Cardiac muscle cell (in vitro differentiated cells and primary cell): ENCODE measurements around the gene SUCLA2. TPM values are rescaled to one million over a fixed set of nuclear protein-coding genes. Genes with fewer than 3 reads are reported as not detected.
A peak's percentile ranks its signal among the peaks of the same experiment; 100 is the strongest.

Source experiments
- DNase-seq, 2 donors: peaks; one replicate each; pipeline versions ENCODE4 v3.0.0 to v3.0.0-alpha.2; 2010 to 2017; ENCODE audit warnings: low read depth in 1 of 2, low spot score in 1 of 2
- H3K27ac ChIP-seq: fragments of 200-600 bp; sonication (generic); 2 replicates; pipeline ENCODE4 v1.5.1; 2016
- H3K27me3 ChIP-seq: fragments of 200-600 bp; sonication (generic); 2 replicates; pipeline ENCODE4 v1.6.0; 2016; ENCODE audit warnings: control low read depth
- H3K36me3 ChIP-seq: fragments of 200-600 bp; sonication (generic); 2 replicates; pipeline ENCODE4 v1.5.1; 2016; ENCODE audit warnings: control low read depth
- H3K4me1 ChIP-seq: fragments of 200-600 bp; sonication (generic); 2 replicates; pipeline ENCODE4 v1.8.1; 2017; ENCODE audit warnings: low read depth, mild to moderate bottlenecking, mixed run types
- H3K4me3 ChIP-seq: fragments of 200-600 bp; sonication (generic); 2 replicates; pipeline ENCODE4 v1.5.1; 2016; ENCODE audit warnings: mild to moderate bottlenecking
- H3K9me3 ChIP-seq: fragments of 200-600 bp; sonication (generic); 2 replicates; pipeline ENCODE4 v1.5.1; 2017; ENCODE audit warnings: low read depth, mild to moderate bottlenecking, control low read depth
- polyA plus RNA-seq: library from polyadenylated mRNA; unstranded; fragments of >200 nt; fragmentation: Nextera tagmentation; extraction: Ambion mirVana; gene quantifications from 2 replicates; pipeline ENCODE4 v1.2.1, GENCODE V29; 2016
- total RNA-seq: library from RNA; depleted of rRNA; stranded (reverse); fragments of >200 nt; gene quantifications from 2 replicates; pipeline ENCODE4 v1.2.3, GENCODE V29; 2016
- TF ChIP-seq, protein P1 (sequence below): IDR thresholded peaks from 2 replicates; pipeline ENCODE4 v1.5.1; 2012; ENCODE audit warnings: low read depth, mild to moderate bottlenecking, low read length

Gene SUCLA2
- total RNA-seq (58.9 and 74.1 TPM in 2 replicates), polyA plus RNA-seq (130 and 161 TPM in 2 replicates)

DNA sequence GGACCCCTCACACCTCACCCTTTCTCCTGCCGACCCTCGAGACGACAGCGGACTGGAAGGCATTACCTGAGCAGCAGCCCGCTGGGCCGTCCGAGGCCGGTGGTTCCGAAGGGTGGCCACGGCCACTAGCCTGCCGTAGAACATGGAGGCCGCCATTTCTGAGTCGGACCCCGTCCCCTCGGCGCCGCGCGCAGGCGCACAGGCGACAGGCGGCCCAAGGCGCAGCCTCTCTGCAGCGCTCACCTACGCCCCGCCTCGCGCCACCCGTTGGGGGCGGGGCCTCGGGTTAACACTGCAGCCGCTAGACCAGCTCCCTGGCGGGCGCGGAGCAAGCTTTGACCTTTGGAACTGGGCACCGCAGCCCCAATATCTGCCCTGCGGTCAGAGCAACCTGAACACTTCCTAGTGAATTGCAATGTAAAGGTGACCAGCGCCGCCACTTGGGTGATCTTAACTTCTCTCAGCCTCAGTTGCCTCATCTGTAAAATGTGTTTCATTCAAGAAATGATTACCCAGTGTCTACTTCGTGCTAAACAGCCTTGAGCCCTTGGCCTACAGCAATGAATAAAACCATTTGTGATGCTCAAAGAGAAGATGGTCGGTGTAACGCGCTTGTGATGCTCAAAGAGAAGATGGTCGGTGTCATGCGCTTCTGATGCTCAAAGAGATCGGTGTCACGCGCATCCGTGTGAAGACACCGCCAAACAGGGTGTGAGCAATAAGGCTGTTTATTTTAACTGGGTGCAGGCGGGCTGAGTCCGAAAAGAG, at the start of gene SUCLA2:
SUCLA2 (minus strand) TSS at position 160 of the 768 bp plus-strand sequence; CDS start at position 156, 4 bp downstream.
- Histone ChIP-seq H3K4me3 (peak within 1 kb of the TSS; percentile 88), H3K27me3 (no peaks in the 10 kb centered on the region), H3K4me1 (peaks cover 14% of the 10 kb centered on the region), H3K27ac (peak within 1 kb of the TSS; percentile 85), H3K36me3 (no peaks in the 10 kb centered on the region), H3K9me3 (no peaks in the 10 kb centered on the region)
- TF ChIP-seq, protein P1, sequence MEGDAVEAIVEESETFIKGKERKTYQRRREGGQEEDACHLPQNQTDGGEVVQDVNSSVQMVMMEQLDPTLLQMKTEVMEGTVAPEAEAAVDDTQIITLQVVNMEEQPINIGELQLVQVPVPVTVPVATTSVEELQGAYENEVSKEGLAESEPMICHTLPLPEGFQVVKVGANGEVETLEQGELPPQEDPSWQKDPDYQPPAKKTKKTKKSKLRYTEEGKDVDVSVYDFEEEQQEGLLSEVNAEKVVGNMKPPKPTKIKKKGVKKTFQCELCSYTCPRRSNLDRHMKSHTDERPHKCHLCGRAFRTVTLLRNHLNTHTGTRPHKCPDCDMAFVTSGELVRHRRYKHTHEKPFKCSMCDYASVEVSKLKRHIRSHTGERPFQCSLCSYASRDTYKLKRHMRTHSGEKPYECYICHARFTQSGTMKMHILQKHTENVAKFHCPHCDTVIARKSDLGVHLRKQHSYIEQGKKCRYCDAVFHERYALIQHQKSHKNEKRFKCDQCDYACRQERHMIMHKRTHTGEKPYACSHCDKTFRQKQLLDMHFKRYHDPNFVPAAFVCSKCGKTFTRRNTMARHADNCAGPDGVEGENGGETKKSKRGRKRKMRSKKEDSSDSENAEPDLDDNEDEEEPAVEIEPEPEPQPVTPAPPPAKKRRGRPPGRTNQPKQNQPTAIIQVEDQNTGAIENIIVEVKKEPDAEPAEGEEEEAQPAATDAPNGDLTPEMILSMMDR: no peak
- DNase-seq: peak; percentile 92 to 95

DNA sequence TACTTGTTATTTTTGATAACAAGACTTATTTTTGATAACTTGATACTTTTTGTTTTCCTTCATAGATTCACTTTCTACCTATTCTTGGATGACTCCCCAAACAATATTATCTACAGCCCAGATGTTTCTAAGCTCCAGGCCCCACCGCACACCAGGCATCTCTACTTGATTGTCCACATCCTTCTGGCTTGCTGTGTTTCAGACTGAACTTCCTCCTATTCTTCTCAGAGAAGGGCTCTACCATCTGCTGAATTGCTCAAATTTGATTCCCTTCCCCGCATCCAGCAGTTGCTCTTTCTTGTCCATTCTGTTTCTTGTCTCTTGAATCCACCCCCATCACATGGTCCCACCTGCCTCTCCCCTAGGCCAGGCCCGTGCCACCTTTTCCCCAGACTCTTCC, 49.5 kb upstream of the SUCLA2 start:
- Histone ChIP-seq H3K4me1 (no peaks in the 10 kb centered on the region), H3K4me3 (no peak overlapping the region), H3K27me3 (no peaks in the 10 kb centered on the region), H3K27ac (no peak overlapping the region), H3K36me3 (peaks cover 19% of the 10 kb centered on the region), H3K9me3 (no peaks in the 10 kb centered on the region)
- DNase-seq: no peak
- TF ChIP-seq, protein P1: no peak

DNA sequence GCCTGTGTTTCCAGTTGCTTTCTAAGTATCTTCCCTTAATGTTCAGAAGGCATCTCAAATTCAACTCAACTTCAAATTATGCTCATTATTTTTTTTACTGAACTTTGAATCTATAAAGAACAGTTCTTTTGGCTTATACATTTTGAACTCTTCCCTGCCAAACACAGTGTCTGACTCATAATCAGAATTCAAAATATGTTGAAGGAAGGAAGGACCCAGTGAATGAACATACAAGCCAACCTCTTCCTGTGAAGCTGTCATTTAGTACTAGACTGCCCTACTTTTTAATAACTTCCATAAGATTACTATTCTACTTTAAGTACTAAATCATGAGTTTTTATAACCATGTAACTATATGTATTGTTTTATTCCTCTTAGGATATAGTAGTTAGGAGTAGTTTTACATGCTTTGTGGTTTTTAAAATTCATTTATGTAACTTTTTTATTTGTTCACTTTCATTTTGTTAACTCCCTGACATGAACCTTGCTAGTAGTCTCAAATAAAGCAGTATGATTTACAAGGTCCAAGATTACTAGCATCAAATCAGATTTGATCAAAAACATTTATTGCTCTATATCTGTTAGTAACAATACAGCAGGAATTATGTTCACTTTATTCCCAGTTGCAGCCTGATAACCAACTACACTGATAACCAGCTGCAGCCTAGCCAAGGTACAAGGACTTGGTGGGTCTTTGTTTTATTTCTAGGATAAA, 42.9 kb upstream of the SUCLA2 start:
- no peak overlapping the region for H3K27ac ChIP-seq
- no peaks in the 10 kb centered on the region for H3K4me1 ChIP-seq
- H3K27me3 ChIP-seq: no peaks in the 10 kb centered on the region
- TF ChIP-seq, protein P1: no peak
- H3K9me3 ChIP-seq: no peaks in the 10 kb centered on the region
- peak in 1 of 2 donors; percentile 61 for DNase-seq
- peaks cover 10% of the 10 kb centered on the region for H3K36me3 ChIP-seq
- no peak overlapping the region for H3K4me3 ChIP-seq

DNA sequence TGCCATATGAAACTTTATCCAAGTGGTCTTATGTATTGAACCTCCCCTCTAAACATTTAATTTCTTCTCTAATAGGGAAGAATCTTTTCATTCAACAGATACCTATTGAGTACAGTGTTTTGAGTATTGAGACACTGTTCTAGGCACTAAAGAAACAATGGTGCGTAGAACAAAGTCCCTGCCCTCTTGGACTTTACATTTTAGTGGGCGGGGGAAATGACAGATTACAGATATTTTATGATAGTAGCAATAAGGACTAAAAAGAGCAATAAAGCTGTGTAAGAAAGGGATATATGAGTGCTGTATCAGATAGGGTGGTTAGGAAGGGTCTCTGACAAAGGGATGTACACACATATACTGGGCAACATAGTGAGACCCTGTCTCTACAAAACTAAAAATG, 41.8 kb upstream of the SUCLA2 start:
- peaks cover 6% of the 10 kb centered on the region for H3K36me3 ChIP-seq
- TF ChIP-seq, protein P1: no peak

DNA sequence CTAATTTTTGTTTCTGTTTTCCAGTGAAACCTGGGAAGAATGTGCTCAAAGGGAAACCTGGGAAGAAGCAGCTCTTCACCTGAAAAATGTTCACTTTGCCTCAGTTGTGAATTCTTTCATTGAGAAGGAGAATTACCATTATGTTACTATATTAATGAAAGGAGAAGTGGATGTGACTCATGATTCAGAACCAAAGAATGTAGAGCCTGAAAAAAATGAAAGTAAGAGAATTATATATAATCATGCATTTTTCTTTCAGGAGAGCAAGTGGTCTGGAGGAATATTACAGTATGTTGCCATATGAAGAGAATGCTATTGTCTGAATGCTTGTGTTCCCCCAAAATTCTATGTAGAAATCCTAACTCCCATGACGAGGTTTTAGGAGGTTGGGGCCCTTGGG, 39.8 kb upstream of the SUCLA2 start:
- H3K9me3 ChIP-seq: no peaks in the 10 kb centered on the region
- TF ChIP-seq, protein P1: no peak
- no peaks in the 10 kb centered on the region for H3K27me3 ChIP-seq
- no peak overlapping the region for H3K27ac ChIP-seq
- peaks cover 5% of the 10 kb centered on the region for H3K4me1 ChIP-seq
- DNase-seq: no peak
- H3K36me3 ChIP-seq: no peaks in the 10 kb centered on the region
- no peak overlapping the region for H3K4me3 ChIP-seq

More for the DNA sequence above, 41.8 kb upstream of the SUCLA2 start:
- Histone ChIP-seq H3K4me3 (no peak overlapping the region), H3K4me1 (no peaks in the 10 kb centered on the region), H3K27ac (no peak overlapping the region), H3K9me3 (no peaks in the 10 kb centered on the region), H3K27me3 (no peaks in the 10 kb centered on the region)
- DNase-seq: no peak
